ENCODE measurements around the gene GID4. TPM values are rescaled to one million over a fixed set of nuclear protein-coding genes. Genes with fewer than 3 reads are reported as not detected.

The GID4 gene
- total RNA-seq, 2 experiments from 2014 or later = 8.6 to 8.8 TPM

GRCh38 chr17:18020971-18021370 is 18.2 kb upstream of the GID4 start:
- no peaks in the 10 kb centered on the region for H3K27me3 Mint-ChIP-seq
- no peaks in the 10 kb centered on the region for H3K9me3 Mint-ChIP-seq
- no peak overlapping the region for H3K4me3 Mint-ChIP-seq
- H3K27ac Mint-ChIP-seq = no peak overlapping the region
- DNase-seq = no peak
- peaks cover 8% of the 10 kb centered on the region for H3K4me1 Mint-ChIP-seq
- H3K36me3 Mint-ChIP-seq (ENCODE audit: low read depth) = peaks cover 12% of the 10 kb centered on the region
- CTCF ChIA-PET = interaction anchor here (1.2 to 1.6 kb wide), 2 partner anchors 12 to 36 kb away, joined by 3 to 4 read pairs; no protein-coding TSS in a partner anchor
- POLR2A ChIA-PET = no interaction called here

- Mint-ChIP-seq H3K4me3 (no peak overlapping the region), H3K36me3 (ENCODE audit: low read depth) (peaks cover 13% of the 10 kb centered on the region), H3K27me3 (no peaks in the 10 kb centered on the region), H3K9me3 (no peaks in the 10 kb centered on the region), H3K4me1 (peaks cover 12% of the 10 kb centered on the region), H3K27ac (no peak overlapping the region)
- ChIA-PET POLR2A (no interaction called here), CTCF (interaction anchor here (1.2 kb wide), 1 partner anchor 12 kb away, joined by 3 read pairs; no protein-coding TSS in a partner anchor)
- DNase-seq = no peak
These were observed 17.8 kb upstream of the GID4 start for GRCh38 chr17:18021372-18021771.

- Mint-ChIP-seq H3K4me1 (peaks cover 19% of the 10 kb centered on the region), H3K27ac (no peak overlapping the region), H3K36me3 (ENCODE audit: low read depth) (peaks cover 19% of the 10 kb centered on the region), H3K9me3 (no peaks in the 10 kb centered on the region), H3K27me3 (no peaks in the 10 kb centered on the region), H3K4me3 (no peak overlapping the region)
- POLR2A ChIA-PET = no interaction called here
- DNase-seq = peak; percentile 18
- CTCF ChIA-PET = interaction anchor here (0.9 to 2.1 kb wide), 8 partner anchors 8 to 291 kb away, joined by 3 to 10 read pairs (median 4); no protein-coding TSS in a partner anchor
These were observed 13.8 kb upstream of the GID4 start for GRCh38 chr17:18025241-18025944.

GRCh38 chr17:18025945-18026776 is 13.0 kb upstream of the GID4 start:
- Mint-ChIP-seq H3K36me3 (ENCODE audit: low read depth) (peaks cover 19% of the 10 kb centered on the region), H3K27me3 (no peaks in the 10 kb centered on the region), H3K27ac (peak overlapping the region; percentile 25), H3K4me3 (no peak overlapping the region), H3K4me1 (peaks cover 19% of the 10 kb centered on the region), H3K9me3 (no peaks in the 10 kb centered on the region)
- peak; percentile 26 for DNase-seq
- POLR2A ChIA-PET = no interaction called here
- CTCF ChIA-PET = interaction anchor here (0.9 to 2.1 kb wide), 6 partner anchors 8 to 291 kb away, joined by 3 to 6 read pairs (median 4); no protein-coding TSS in a partner anchor

GRCh38 chr17:18027280-18027679 is 11.9 kb upstream of the GID4 start:
- no peaks in the 10 kb centered on the region for H3K27me3 Mint-ChIP-seq
- DNase-seq = no peak
- peaks cover 16% of the 10 kb centered on the region for H3K36me3 Mint-ChIP-seq (ENCODE audit: low read depth)
- peaks cover 23% of the 10 kb centered on the region for H3K4me1 Mint-ChIP-seq
- CTCF ChIA-PET = interaction anchor here (1.4 kb wide), 1 partner anchor 136 kb away, joined by 6 read pairs; no protein-coding TSS in a partner anchor
- POLR2A ChIA-PET = no interaction called here
- H3K27ac Mint-ChIP-seq = no peak overlapping the region
- no peak overlapping the region for H3K4me3 Mint-ChIP-seq
- H3K9me3 Mint-ChIP-seq = no peaks in the 10 kb centered on the region

GRCh38 chr17:18028114-18028951 is 10.9 kb upstream of the GID4 start:
- Mint-ChIP-seq H3K4me3 (no peak overlapping the region), H3K4me1 (peaks cover 33% of the 10 kb centered on the region), H3K27me3 (no peaks in the 10 kb centered on the region), H3K36me3 (ENCODE audit: low read depth) (peaks cover 16% of the 10 kb centered on the region), H3K9me3 (no peaks in the 10 kb centered on the region), H3K27ac (no peak overlapping the region)
- DNase-seq = no peak
- POLR2A ChIA-PET = no interaction called here
- CTCF ChIA-PET = interaction anchor here (1.0 to 2.3 kb wide), 4 partner anchors 10 to 144 kb away, joined by 3 to 8 read pairs (median 3); no protein-coding TSS in a partner anchor

- CTCF ChIA-PET = interaction anchor here (1.2 to 2.3 kb wide), 4 partner anchors 10 to 142 kb away, joined by 3 to 8 read pairs (median 4); no protein-coding TSS in a partner anchor
- no peaks in the 10 kb centered on the region for H3K9me3 Mint-ChIP-seq
- H3K4me1 Mint-ChIP-seq = peaks cover 38% of the 10 kb centered on the region
- no peak overlapping the region for H3K27ac Mint-ChIP-seq
- no peak for DNase-seq
- no peak overlapping the region for H3K4me3 Mint-ChIP-seq
- POLR2A ChIA-PET = no interaction called here
- no peaks in the 10 kb centered on the region for H3K27me3 Mint-ChIP-seq
- peaks cover 15% of the 10 kb centered on the region for H3K36me3 Mint-ChIP-seq (ENCODE audit: low read depth)
These were observed 10.2 kb upstream of the GID4 start for GRCh38 chr17:18028952-18029540.

- POLR2A ChIA-PET = no interaction called here
- DNase-seq = no peak
- CTCF ChIA-PET = interaction anchor here (0.6 to 2.4 kb wide), 2 partner anchors 47 to 295 kb away, joined by 3 to 8 read pairs; no protein-coding TSS in a partner anchor
- Mint-ChIP-seq H3K36me3 (ENCODE audit: low read depth) (no peaks in the 10 kb centered on the region), H3K4me1 (peaks cover 25% of the 10 kb centered on the region), H3K27ac (no peak overlapping the region), H3K9me3 (no peaks in the 10 kb centered on the region), H3K27me3 (no peaks in the 10 kb centered on the region), H3K4me3 (no peak overlapping the region)
These were observed 7.3 kb upstream of the GID4 start for GRCh38 chr17:18031955-18032354.

GRCh38 chr17:18033442-18034099 is 5.6 kb upstream of the GID4 start:
- CTCF ChIA-PET = interaction anchor here (0.6 to 2.7 kb wide), 19 partner anchors 8 to 394 kb away, joined by 3 to 13 read pairs (median 4); no protein-coding TSS in a partner anchor
- H3K27ac Mint-ChIP-seq = no peak overlapping the region
- H3K4me3 Mint-ChIP-seq = no peak overlapping the region
- no peaks in the 10 kb centered on the region for H3K27me3 Mint-ChIP-seq
- H3K36me3 Mint-ChIP-seq (ENCODE audit: low read depth) = no peaks in the 10 kb centered on the region
- peak; percentile 80 for DNase-seq
- POLR2A ChIA-PET = interaction anchor here (0.6 kb wide), 1 partner anchor 143 kb away, joined by 3 read pairs; no protein-coding TSS in a partner anchor
- no peaks in the 10 kb centered on the region for H3K9me3 Mint-ChIP-seq
- peaks cover 37% of the 10 kb centered on the region for H3K4me1 Mint-ChIP-seq

- H3K9me3 Mint-ChIP-seq = no peaks in the 10 kb centered on the region
- H3K4me1 Mint-ChIP-seq = peaks cover 48% of the 10 kb centered on the region
- POLR2A ChIA-PET = no interaction called here
These were observed 3.5 kb upstream of the GID4 start for GRCh38 chr17:18035704-18036103.

GRCh38 chr17:18037486-18037885 is 1.7 kb upstream of the GID4 start:
- ChIA-PET POLR2A (no interaction called here), CTCF (interaction anchor here (0.9 to 1.5 kb wide), 2 partner anchors 12 to 147 kb away, joined by 3 to 4 read pairs; no protein-coding TSS in a partner anchor)
- H3K9me3 Mint-ChIP-seq = no peaks in the 10 kb centered on the region
- peaks cover 54% of the 10 kb centered on the region for H3K4me1 Mint-ChIP-seq
- peak overlapping the region; percentile 94 for H3K4me3 Mint-ChIP-seq
- DNase-seq = no peak
- H3K27ac Mint-ChIP-seq = peak overlapping the region; percentile 4
- H3K27me3 Mint-ChIP-seq = no peaks in the 10 kb centered on the region
- H3K36me3 Mint-ChIP-seq (ENCODE audit: low read depth) = peaks cover 4% of the 10 kb centered on the region

More at GRCh38 chr17:18035704-18036103, 3.5 kb upstream of the GID4 start:
- H3K27me3 Mint-ChIP-seq = no peaks in the 10 kb centered on the region
- no peak overlapping the region for H3K27ac Mint-ChIP-seq
- no peak overlapping the region for H3K4me3 Mint-ChIP-seq
- no peak for DNase-seq
- CTCF ChIA-PET = interaction anchor here (0.6 to 2.7 kb wide), 6 partner anchors 9 to 218 kb away, joined by 3 to 9 read pairs (median 4); no protein-coding TSS in a partner anchor
- peaks cover 4% of the 10 kb centered on the region for H3K36me3 Mint-ChIP-seq (ENCODE audit: low read depth)
